Right lobe of liver (tissue), 4 donors: ENCODE data around the gene SPEF2.

Experiments
- POLR2A ChIP-seq: fragments of 450-650 bp; IDR thresholded peaks from one replicate; pipeline ENCODE4 v1.6.1; 2017; ENCODE audit warnings: antibody characterized with exemption, mild to moderate bottlenecking
- TF ChIP-seq, protein P1 (sequence below), 4 donors: fragments of 200-600 bp in 3 of 4; fragments of 450-650 bp in 1 of 4; IDR thresholded peaks; one replicate each; pipeline versions ENCODE4 v1.5.1 to v1.8.0; 2016 to 2022; ENCODE audit warnings: antibody characterized with exemption in 4 of 4, mild to moderate bottlenecking in 2 of 4
- donor health status: DM: no; HTN: no; CAD: no.
- donor health status: DM: no; HTN: no; CAD: no.
- donor health status: DM: no; HTN: yes; CAD: no.

DNA sequence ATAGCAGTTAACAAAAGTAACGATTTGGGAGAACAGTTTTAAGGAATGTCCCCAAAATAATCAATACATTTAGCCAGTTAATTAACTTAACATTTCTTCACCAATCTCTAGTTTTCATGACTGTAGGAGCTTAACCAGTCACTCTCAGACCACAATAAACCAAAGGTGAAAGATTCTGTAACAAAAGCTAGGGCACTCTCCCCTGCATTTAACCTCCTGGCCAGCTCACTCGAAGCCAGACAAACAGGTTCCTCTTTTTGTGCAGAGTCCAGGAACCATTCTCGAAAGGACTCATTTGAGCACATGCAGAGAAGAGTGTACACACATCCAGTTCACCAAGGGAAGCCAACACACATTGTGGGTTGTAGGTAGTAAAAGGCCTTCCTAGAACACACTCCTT lies 245.5 kb downstream of the SPEF2 start:
- TF ChIP-seq, protein P1, sequence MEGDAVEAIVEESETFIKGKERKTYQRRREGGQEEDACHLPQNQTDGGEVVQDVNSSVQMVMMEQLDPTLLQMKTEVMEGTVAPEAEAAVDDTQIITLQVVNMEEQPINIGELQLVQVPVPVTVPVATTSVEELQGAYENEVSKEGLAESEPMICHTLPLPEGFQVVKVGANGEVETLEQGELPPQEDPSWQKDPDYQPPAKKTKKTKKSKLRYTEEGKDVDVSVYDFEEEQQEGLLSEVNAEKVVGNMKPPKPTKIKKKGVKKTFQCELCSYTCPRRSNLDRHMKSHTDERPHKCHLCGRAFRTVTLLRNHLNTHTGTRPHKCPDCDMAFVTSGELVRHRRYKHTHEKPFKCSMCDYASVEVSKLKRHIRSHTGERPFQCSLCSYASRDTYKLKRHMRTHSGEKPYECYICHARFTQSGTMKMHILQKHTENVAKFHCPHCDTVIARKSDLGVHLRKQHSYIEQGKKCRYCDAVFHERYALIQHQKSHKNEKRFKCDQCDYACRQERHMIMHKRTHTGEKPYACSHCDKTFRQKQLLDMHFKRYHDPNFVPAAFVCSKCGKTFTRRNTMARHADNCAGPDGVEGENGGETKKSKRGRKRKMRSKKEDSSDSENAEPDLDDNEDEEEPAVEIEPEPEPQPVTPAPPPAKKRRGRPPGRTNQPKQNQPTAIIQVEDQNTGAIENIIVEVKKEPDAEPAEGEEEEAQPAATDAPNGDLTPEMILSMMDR (IDR thresholded peaks at IDR 0.05) = no peak
- no peak for TF ChIP-seq POLR2A
